ENCODE data around the gene HMGN1.
"Not testable (repeated sequence)": the region's sequence is repeated elsewhere in the genome, so short reads cannot be mapped to it uniquely, and the experiment has no call there.

The HMGN1 gene

GRCh38 chr21:39348355-39349210, at the start of gene HMGN1:
HMGN1 (minus strand) TSS chr21:39349088; CDS start chr21:39348917, 171 bp downstream.
- peak; percentile 93 for DNase-seq

GRCh38 chr21:39397646-39398385, 48.9 kb upstream of the HMGN1 start:
- DNase-seq: no peak

- DNase-seq: no peak
Measured at GRCh38 chr21:39392981-39393380, 44.1 kb upstream of the HMGN1 start.

GRCh38 chr21:39390212-39390765, 41.4 kb upstream of the HMGN1 start:
- DNase-seq: no peak

- DNase-seq: no peak
Measured at GRCh38 chr21:39388811-39389155, 39.9 kb upstream of the HMGN1 start.

- DNase-seq: peak; percentile 96
Measured at GRCh38 chr21:39388038-39388810, 39.3 kb upstream of the HMGN1 start.

- peak; percentile 97 for DNase-seq
Measured at GRCh38 chr21:39387461-39388037, 38.7 kb upstream of the HMGN1 start.

GRCh38 chr21:39386899-39387298, 38.0 kb upstream of the HMGN1 start:
- DNase-seq: no peak

- DNase-seq: peak; percentile 65
Measured at GRCh38 chr21:39386194-39386593, 37.3 kb upstream of the HMGN1 start.

- peak; percentile 75 for DNase-seq
Measured at GRCh38 chr21:39385299-39386145, 36.6 kb upstream of the HMGN1 start.

- no peak for DNase-seq
Measured at GRCh38 chr21:39384674-39385298, 35.9 kb upstream of the HMGN1 start.

- DNase-seq: not testable (repeated sequence)
Measured at GRCh38 chr21:39382096-39382495, 33.2 kb upstream of the HMGN1 start.

GRCh38 chr21:39381009-39381408, 32.1 kb upstream of the HMGN1 start:
- DNase-seq: no peak

GRCh38 chr21:39379986-39380891, 31.4 kb upstream of the HMGN1 start:
- peak; percentile 93 for DNase-seq

- no peak for DNase-seq
Measured at GRCh38 chr21:39377444-39378050, 28.7 kb upstream of the HMGN1 start.

GRCh38 chr21:39375446-39375845, 26.6 kb upstream of the HMGN1 start:
- no peak for DNase-seq

- DNase-seq: no peak
Measured at GRCh38 chr21:39374046-39374445, 25.2 kb upstream of the HMGN1 start.

GRCh38 chr21:39373634-39374033, 24.7 kb upstream of the HMGN1 start:
- DNase-seq: no peak

- not testable (repeated sequence) for DNase-seq
Measured at GRCh38 chr21:39369896-39370288, 21.0 kb upstream of the HMGN1 start.

GRCh38 chr21:39367783-39368182, 18.9 kb upstream of the HMGN1 start:
- DNase-seq: no peak

Data from activated CD8-positive, alpha-beta memory T cell treated with anti-CD3 and anti-CD28 coated beads for 24 hours (primary cell).